Measurements from ENCODE around the gene SPRED1. TPM values are rescaled to one million over a fixed set of nuclear protein-coding genes. Genes with fewer than 3 reads are reported as not detected.

The SPRED1 gene
- total and polyA plus RNA-seq, 10 of the 15 experiments (the other 5 are each of a cell fraction or from before 2014, with no cell fraction given), result 0.08 to 2.6 (median 0.22) TPM

DNA sequence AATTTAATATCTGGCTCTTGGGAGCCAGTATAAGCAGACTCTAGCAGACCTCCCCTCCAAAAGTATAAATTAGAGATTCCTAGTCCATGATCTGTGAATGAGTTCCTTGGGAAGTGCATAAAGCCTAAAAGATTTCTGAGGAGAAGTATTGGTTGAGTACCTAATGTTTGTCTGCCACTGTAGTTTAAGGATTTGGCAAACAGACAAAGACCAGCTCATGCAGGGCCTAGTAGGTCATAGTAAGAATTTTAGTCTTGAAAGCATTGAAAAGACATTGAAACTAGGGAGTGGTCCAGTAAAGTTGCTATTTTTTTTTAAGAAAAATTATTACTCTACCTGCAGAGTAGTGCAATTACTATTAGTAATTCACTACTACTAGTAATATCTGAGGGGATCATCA, 67.5 kb downstream of the SPRED1 start:
- Histone ChIP-seq H3K4me2 (ENCODE audit: control insufficient read depth, insufficient read depth) (no peak overlapping the region), H2AFZ (ENCODE audit: control insufficient read depth, low read depth, low read length) (no peak overlapping the region), H3K4me3 (no peak overlapping the region), H3K9me3 (replicated peaks; ENCODE audit: control insufficient read depth, insufficient read depth, low read length) (no peaks in the 10 kb centered on the region), H3K36me3 (ENCODE audit: control insufficient read depth in 2 of 2, insufficient read depth in 2 of 2, low read length in 1 of 2) (no peaks in the 10 kb centered on the region), H3K79me2 (ENCODE audit: control insufficient read depth, insufficient read depth, low read length) (no peaks in the 10 kb centered on the region), H3K4me1 (ENCODE audit: control insufficient read depth, insufficient read depth, low read length) (no peaks in the 10 kb centered on the region), H4K20me1 (ENCODE audit: control insufficient read depth, insufficient read depth) (no peaks in the 10 kb centered on the region), H3K27ac (ENCODE audit: control insufficient read depth, insufficient read depth) (no peak overlapping the region), H3K27me3 (replicated peaks in 1 of 2; ENCODE audit: control insufficient read depth in 2 of 2, insufficient read depth in 2 of 2, low read length in 1 of 2) (no peaks in the 10 kb centered on the region), H3K9ac (ENCODE audit: control insufficient read depth, insufficient read depth, low read length) (no peak overlapping the region)
- ChIA-PET POLR2A (interaction anchor here (1.4 kb wide), 1 partner anchor 8 kb away, joined by 3 read pairs; no protein-coding TSS in a partner anchor), SMC1A (ENCODE audit: uncharacterized antibody, unreplicated experiment) (no interaction called here), RAD21 (ENCODE audit: unreplicated experiment) (no interaction called here), CTCF (no interaction called here)
- ATAC-seq (no peak), FAIRE-seq (no peak), DNase-seq (ENCODE audit: low read depth, low spot score) (no peak)
- in situ Hi-C loops (cut with MboI), result no loop called here
- intact Hi-C loops (cut with micrococcal nuclease; ENCODE audit: unreplicated experiment), result no loop called here
- no peak for TF ChIP-seq PML (IDR thresholded peaks at IDR 0.05; ENCODE audit: low read length)
- no peak for TF ChIP-seq TBL1XR1 (IDR thresholded peaks at IDR 0.05; ENCODE audit: low read depth, low read length)
- BruUV-seq (replicated peaks), result no TSS peak

DNA sequence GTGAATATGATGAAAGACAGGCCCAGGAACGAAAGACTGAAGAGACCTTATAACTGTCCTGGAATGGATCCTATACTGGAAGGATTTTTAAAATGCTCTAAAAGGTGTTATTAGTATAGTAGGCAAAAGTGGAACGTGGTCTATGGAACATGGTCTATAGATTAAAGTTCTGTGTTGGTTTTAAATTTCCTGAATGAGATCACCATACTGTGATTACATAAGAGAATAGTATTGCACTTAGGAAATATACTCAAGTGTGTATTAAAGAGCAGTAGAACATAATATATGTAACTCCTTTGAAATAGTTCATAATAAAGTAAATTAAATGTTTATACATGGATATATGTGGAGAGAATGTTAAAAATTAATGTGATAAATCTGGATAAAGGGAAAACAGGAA, 68.2 kb downstream of the SPRED1 start:
- no TSS peak for BruUV-seq (replicated peaks)
- ChIA-PET POLR2A (no interaction called here), CTCF (no interaction called here), RAD21 (ENCODE audit: unreplicated experiment) (no interaction called here), SMC1A (ENCODE audit: uncharacterized antibody, unreplicated experiment) (no interaction called here)
- no peak for ATAC-seq
- no peaks in the 10 kb centered on the region for H4K20me1 ChIP-seq (ENCODE audit: control insufficient read depth, insufficient read depth)
- no peak for FAIRE-seq
- no peaks in the 10 kb centered on the region for H3K27me3 ChIP-seq (replicated peaks in 1 of 2; ENCODE audit: control insufficient read depth in 2 of 2, insufficient read depth in 2 of 2, low read length in 1 of 2)
- H3K4me2 ChIP-seq (ENCODE audit: control insufficient read depth, insufficient read depth), result no peak overlapping the region
- in situ Hi-C loops (cut with MboI) (no loop called here), intact Hi-C loops (cut with micrococcal nuclease; ENCODE audit: unreplicated experiment) (no loop called here)
- DNase-seq (ENCODE audit: low read depth, low spot score), result no peak
- H3K36me3 ChIP-seq (ENCODE audit: control insufficient read depth in 2 of 2, insufficient read depth in 2 of 2, low read length in 1 of 2), result no peaks in the 10 kb centered on the region
- H3K9me3 ChIP-seq (replicated peaks; ENCODE audit: control insufficient read depth, insufficient read depth, low read length), result no peaks in the 10 kb centered on the region
- H2AFZ ChIP-seq (ENCODE audit: control insufficient read depth, low read depth, low read length), result no peak overlapping the region
- 4% methylated on average over 2 of the region's 2 CpGs for WGBS (ENCODE audit: insufficient coverage, insufficient replicate concordance, low lambda C conversion rate, missing lambda C conversion rate)
- H3K79me2 ChIP-seq (ENCODE audit: control insufficient read depth, insufficient read depth, low read length), result no peaks in the 10 kb centered on the region
- no peaks in the 10 kb centered on the region for H3K4me1 ChIP-seq (ENCODE audit: control insufficient read depth, insufficient read depth, low read length)
- no peak overlapping the region for H3K4me3 ChIP-seq
- H3K27ac ChIP-seq (ENCODE audit: control insufficient read depth, insufficient read depth), result no peak overlapping the region
- no peak overlapping the region for H3K9ac ChIP-seq (ENCODE audit: control insufficient read depth, insufficient read depth, low read length)
- TF ChIP-seq NBN (IDR thresholded peaks at IDR 0.05) (no peak), CHD4 (IDR thresholded peaks at IDR 0.05) (no peak), ZBED1 (IDR thresholded peaks at IDR 0.05; ENCODE audit: borderline replicate concordance) (no peak), ESRRA (IDR thresholded peaks at IDR 0.05; ENCODE audit: low read length) (no peak), SUPT20H (IDR thresholded peaks at IDR 0.05; ENCODE audit: borderline replicate concordance, control insufficient read depth, low read depth, low read length) (no peak), NRF1 (conservative IDR thresholded peaks at IDR 0.05; ENCODE audit: low read depth, low read length) (no peak), RBBP5 (conservative IDR thresholded peaks at IDR 0.05) (no peak), FOXK2 (IDR thresholded peaks at IDR 0.05) (no peak), PAX5 (IDR thresholded peaks at IDR 0.05; ENCODE audit: borderline replicate concordance, low read depth, low read length) (no peak)
- TF ChIP-seq, protein P1, sequence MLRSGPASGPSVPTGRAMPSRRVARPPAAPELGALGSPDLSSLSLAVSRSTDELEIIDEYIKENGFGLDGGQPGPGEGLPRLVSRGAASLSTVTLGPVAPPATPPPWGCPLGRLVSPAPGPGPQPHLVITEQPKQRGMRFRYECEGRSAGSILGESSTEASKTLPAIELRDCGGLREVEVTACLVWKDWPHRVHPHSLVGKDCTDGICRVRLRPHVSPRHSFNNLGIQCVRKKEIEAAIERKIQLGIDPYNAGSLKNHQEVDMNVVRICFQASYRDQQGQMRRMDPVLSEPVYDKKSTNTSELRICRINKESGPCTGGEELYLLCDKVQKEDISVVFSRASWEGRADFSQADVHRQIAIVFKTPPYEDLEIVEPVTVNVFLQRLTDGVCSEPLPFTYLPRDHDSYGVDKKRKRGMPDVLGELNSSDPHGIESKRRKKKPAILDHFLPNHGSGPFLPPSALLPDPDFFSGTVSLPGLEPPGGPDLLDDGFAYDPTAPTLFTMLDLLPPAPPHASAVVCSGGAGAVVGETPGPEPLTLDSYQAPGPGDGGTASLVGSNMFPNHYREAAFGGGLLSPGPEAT (IDR thresholded peaks at IDR 0.05; ENCODE audit: low read depth), result no peak
- TF ChIP-seq, protein P2, sequence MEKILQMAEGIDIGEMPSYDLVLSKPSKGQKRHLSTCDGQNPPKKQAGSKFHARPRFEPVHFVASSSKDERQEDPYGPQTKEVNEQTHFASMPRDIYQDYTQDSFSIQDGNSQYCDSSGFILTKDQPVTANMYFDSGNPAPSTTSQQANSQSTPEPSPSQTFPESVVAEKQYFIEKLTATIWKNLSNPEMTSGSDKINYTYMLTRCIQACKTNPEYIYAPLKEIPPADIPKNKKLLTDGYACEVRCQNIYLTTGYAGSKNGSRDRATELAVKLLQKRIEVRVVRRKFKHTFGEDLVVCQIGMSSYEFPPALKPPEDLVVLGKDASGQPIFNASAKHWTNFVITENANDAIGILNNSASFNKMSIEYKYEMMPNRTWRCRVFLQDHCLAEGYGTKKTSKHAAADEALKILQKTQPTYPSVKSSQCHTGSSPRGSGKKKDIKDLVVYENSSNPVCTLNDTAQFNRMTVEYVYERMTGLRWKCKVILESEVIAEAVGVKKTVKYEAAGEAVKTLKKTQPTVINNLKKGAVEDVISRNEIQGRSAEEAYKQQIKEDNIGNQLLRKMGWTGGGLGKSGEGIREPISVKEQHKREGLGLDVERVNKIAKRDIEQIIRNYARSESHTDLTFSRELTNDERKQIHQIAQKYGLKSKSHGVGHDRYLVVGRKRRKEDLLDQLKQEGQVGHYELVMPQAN (conservative IDR thresholded peaks at IDR 0.05), result no peak
- TF ChIP-seq, protein P3, sequence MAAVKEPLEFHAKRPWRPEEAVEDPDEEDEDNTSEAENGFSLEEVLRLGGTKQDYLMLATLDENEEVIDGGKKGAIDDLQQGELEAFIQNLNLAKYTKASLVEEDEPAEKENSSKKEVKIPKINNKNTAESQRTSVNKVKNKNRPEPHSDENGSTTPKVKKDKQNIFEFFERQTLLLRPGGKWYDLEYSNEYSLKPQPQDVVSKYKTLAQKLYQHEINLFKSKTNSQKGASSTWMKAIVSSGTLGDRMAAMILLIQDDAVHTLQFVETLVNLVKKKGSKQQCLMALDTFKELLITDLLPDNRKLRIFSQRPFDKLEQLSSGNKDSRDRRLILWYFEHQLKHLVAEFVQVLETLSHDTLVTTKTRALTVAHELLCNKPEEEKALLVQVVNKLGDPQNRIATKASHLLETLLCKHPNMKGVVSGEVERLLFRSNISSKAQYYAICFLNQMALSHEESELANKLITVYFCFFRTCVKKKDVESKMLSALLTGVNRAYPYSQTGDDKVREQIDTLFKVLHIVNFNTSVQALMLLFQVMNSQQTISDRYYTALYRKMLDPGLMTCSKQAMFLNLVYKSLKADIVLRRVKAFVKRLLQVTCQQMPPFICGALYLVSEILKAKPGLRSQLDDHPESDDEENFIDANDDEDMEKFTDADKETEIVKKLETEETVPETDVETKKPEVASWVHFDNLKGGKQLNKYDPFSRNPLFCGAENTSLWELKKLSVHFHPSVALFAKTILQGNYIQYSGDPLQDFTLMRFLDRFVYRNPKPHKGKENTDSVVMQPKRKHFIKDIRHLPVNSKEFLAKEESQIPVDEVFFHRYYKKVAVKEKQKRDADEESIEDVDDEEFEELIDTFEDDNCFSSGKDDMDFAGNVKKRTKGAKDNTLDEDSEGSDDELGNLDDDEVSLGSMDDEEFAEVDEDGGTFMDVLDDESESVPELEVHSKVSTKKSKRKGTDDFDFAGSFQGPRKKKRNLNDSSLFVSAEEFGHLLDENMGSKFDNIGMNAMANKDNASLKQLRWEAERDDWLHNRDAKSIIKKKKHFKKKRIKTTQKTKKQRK (IDR thresholded peaks at IDR 0.05; ENCODE audit: low read depth, low read length), result no peak
